A673 (cell line): Measurements from ENCODE around the gene TSPAN5.

Source experiments
- CTCF ChIP-seq: fragments of 300-800, 200-600 bp; sonication (generic); conservative IDR thresholded peaks from 2 replicates; pipeline ENCODE4 v1.5.1; 2017; ENCODE audit warnings: low read depth, mild to moderate bottlenecking, antibody characterized with exemption, low read length, moderate library complexity, mixed read lengths
- EZH2 ChIP-seq: fragments of 200-600 bp; sonication (generic); IDR thresholded peaks from 2 replicates; pipeline ENCODE4 v1.6.1; 2017; ENCODE audit warnings: borderline replicate concordance, low read depth, mild to moderate bottlenecking, mixed read lengths, antibody characterized with exemption, low read length; ENCODE audit not compliant: poor library complexity, severe bottlenecking

- TF ChIP-seq CTCF (no peak), EZH2 (no peak)
Measured at GRCh38 chr4:98685225-98686042, 27.0 kb upstream of the TSPAN5 start.
